Uterus (tissue), 4 donors: ENCODE data around the gene CAPZA2. TPM values are rescaled to one million over a fixed set of nuclear protein-coding genes. Genes with fewer than 3 reads are reported as not detected.

Experiments
- DNase-seq, 2 donors: peaks; one replicate each; pipeline ENCODE4 v3.0.0-alpha.2; 2019 to 2020
- H3K27ac ChIP-seq, 2 donors: fragments of 200-600 bp; sonication (generic); 1 replicate in 1 of 2; 2 replicates in 1 of 2; pipeline ENCODE4 v1.5.1; 2016 to 2018
- H3K27me3 ChIP-seq, 2 donors: fragments of 200-600 bp; sonication (generic); one replicate each; pipeline ENCODE4 v1.5.1; 2018 to 2019; ENCODE audit warnings: control low read depth in 1 of 2
- H3K36me3 ChIP-seq, 2 donors: fragments of 200-600 bp; sonication (generic); one replicate each; pipeline ENCODE4 v1.5.1; 2019; ENCODE audit warnings: control low read depth in 1 of 2
- H3K4me1 ChIP-seq, 2 donors: fragments of 200-600 bp; sonication (generic); one replicate each; pipeline ENCODE4 v1.5.1; 2018 to 2019; ENCODE audit warnings: control low read depth in 1 of 2
- H3K4me3 ChIP-seq, 2 donors: fragments of 200-600 bp; sonication (generic); 1 replicate in 1 of 2; 2 replicates in 1 of 2; pipeline ENCODE4 v1.5.1; 2018 to 2019; ENCODE audit warnings: mild to moderate bottlenecking in 1 of 2
- H3K9me3 ChIP-seq, 2 donors: fragments of 200-600 bp; sonication (generic); one replicate each; pipeline ENCODE4 v1.5.1; 2019; ENCODE audit warnings: control low read depth in 1 of 2
- CTCF ChIP-seq, 4 experiments: fragments of 200-600 bp in 2 of 4; fragments of 450-650 bp in 2 of 4; sonication (generic) in 2 of 4; IDR thresholded peaks; one replicate each; pipeline ENCODE4 v1.5.1; 2016 to 2019; ENCODE audit warnings: antibody characterized with exemption in 4 of 4, mild to moderate bottlenecking in 2 of 4, moderate library complexity in 1 of 4
- POLR2A ChIP-seq, 2 donors: fragments of 450-650 bp; IDR thresholded peaks; one replicate each; pipeline ENCODE4 v1.6.1; 2016; ENCODE audit warnings: antibody characterized with exemption in 2 of 2, mild to moderate bottlenecking in 1 of 2, moderate library complexity in 1 of 2
- intact Hi-C: fragments of 100-400 bp; cut with DNase I; formaldehyde crosslinking; loops from one replicate; pipeline ENCODE4 v1.15.1; 2023; ENCODE audit warnings: low total_unique reads
- total RNA-seq, 4 donors: library from RNA; depleted of rRNA in 3 of 4; stranded (reverse); fragments of >200 nt in 3 of 4; gene quantifications; one replicate each; pipeline versions ENCODE4 v1.1.0 to v1.2.4, GENCODE V29; 2014 to 2023
- donor health status: DM: yes; HTN: yes; CAD: no.

The CAPZA2 gene
- total RNA-seq, 4 donors from 2014 or later = 142 to 467 (median 219) TPM

GRCh38 chr7:116924741-116925140 is 62.4 kb downstream of the CAPZA2 start:
- no peak for TF ChIP-seq POLR2A (IDR thresholded peaks at IDR 0.05)
- TF ChIP-seq CTCF (IDR thresholded peaks at IDR 0.05) = no peak
- intact Hi-C loops = no loop called here
- H3K27me3 ChIP-seq = no peaks in the 10 kb centered on the region

DNA sequence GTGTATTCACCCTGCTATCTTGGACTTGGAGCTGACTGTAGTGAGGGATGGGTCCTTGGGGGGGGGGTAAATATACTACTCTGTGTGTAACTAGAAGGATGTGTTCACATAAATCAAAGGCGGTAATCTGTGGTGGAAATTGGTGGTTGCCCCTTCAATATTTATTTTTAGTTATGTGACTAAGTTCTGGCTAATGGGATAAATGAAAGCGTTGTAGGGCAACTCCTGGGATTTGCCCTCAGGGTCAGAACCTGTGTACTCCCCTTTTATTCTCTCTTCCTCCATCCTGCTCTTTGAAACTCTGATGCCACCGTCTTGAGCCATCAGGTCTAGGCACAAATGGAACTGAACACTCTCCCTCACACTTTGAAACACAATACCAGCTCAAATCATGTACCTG is 66.6 kb downstream of the CAPZA2 start:
- Histone ChIP-seq H3K27me3 (no peaks in the 10 kb centered on the region), H3K4me3 (no peak overlapping the region), H3K4me1 (no peaks in the 10 kb centered on the region), H3K36me3 (no peaks in the 10 kb centered on the region), H3K9me3 (no peaks in the 10 kb centered on the region), H3K27ac (no peak overlapping the region)
- TF ChIP-seq CTCF (IDR thresholded peaks at IDR 0.05) = no peak
- TF ChIP-seq POLR2A (IDR thresholded peaks at IDR 0.05) = no peak
- DNase-seq = no peak
- intact Hi-C loops = no loop called here

More at GRCh38 chr7:116924741-116925140, 62.4 kb downstream of the CAPZA2 start:
- no peak overlapping the region for H3K27ac ChIP-seq
- no peaks in the 10 kb centered on the region for H3K4me1 ChIP-seq
- no peaks in the 10 kb centered on the region for H3K36me3 ChIP-seq
- no peak overlapping the region for H3K4me3 ChIP-seq
- H3K9me3 ChIP-seq = no peaks in the 10 kb centered on the region
- DNase-seq = no peak

DNA sequence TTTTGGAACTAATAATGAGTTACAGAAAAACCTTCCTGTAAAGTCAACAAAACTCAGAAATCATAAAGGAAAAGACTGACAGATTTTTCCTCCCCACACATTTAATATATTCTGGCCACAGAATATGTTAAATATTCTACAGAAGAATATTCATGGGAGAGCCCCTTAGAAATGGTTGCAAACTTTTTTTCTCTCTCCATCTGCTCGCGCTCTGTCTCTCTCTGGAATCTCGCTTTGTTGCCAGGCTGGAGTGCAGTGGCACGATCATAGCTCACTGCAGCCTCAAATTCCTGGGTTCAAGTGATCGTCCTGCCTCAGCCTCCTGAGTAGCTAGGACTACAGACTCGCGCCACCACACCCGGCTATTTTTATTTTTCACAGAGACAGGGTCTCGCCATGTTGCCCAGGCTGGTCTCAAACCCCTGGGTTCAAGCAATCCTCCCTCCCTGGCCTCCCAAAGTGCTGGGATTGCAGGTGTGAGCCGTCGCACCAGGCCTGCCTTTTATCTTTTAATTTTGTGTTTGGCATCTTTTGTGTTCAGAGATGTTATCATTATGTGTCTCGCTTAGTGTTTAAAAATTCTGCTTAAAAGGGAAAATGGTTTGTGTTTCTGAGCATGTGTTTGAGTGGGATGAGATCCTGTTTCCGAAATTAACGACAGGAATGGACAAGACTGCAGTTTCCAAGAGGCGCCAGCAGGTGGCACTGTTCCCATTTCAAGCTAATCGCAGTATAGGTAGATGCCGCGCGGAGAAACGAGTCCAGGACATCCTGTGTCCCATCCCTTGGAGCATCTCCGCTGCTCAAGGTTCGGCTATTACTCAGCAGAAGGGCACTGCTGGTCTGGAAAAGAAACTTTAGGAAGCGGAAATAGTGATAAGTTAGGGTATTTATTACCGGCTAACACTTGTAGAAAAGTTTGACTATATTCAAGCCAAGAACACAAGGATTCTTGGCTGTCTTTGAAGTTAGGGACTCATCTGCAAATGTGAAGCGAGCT is 67.8 kb downstream of the CAPZA2 start:
- H3K27ac ChIP-seq = no peak overlapping the region
- H3K36me3 ChIP-seq = no peaks in the 10 kb centered on the region
- intact Hi-C loops = loop anchor here (5.0 kb wide), 1 partner anchor 197 kb away; no protein-coding TSS in a partner anchor
- no peak overlapping the region for H3K4me3 ChIP-seq
- DNase-seq = peak; percentile 84 to 92
- H3K9me3 ChIP-seq = no peaks in the 10 kb centered on the region
- no peaks in the 10 kb centered on the region for H3K27me3 ChIP-seq
- no peaks in the 10 kb centered on the region for H3K4me1 ChIP-seq
- TF ChIP-seq CTCF (IDR thresholded peaks at IDR 0.05) (peak; percentile 85 to 91 (median 88)), POLR2A (IDR thresholded peaks at IDR 0.05) (no peak)

DNA sequence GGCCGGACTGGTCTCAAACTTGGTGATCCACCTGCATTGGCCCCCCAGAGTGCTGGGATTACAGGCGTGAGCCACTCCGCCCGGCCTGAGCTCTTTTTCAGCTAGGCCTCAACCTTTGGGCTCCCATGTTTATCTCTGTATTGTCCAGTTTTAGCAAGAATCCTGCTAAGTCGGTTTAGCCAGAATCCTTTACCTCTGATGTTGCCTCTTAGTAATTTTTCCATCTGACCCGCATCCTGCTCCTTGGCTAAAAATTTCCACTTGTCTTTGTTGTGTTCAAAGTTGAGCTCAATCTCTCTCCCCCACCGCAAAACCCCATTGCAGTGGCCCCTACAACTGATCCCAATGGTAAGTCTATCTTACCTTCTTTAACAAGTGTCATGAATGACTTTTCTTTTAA is 70.2 kb downstream of the CAPZA2 start:
- Histone ChIP-seq H3K4me1 (no peaks in the 10 kb centered on the region), H3K27ac (no peak overlapping the region), H3K9me3 (no peaks in the 10 kb centered on the region), H3K36me3 (no peaks in the 10 kb centered on the region), H3K4me3 (no peak overlapping the region), H3K27me3 (no peaks in the 10 kb centered on the region)
- intact Hi-C loops = loop anchor here (5.0 kb wide), 1 partner anchor 195 kb away; no protein-coding TSS in a partner anchor
- DNase-seq = no peak
- no peak for TF ChIP-seq CTCF (IDR thresholded peaks at IDR 0.05)

DNA sequence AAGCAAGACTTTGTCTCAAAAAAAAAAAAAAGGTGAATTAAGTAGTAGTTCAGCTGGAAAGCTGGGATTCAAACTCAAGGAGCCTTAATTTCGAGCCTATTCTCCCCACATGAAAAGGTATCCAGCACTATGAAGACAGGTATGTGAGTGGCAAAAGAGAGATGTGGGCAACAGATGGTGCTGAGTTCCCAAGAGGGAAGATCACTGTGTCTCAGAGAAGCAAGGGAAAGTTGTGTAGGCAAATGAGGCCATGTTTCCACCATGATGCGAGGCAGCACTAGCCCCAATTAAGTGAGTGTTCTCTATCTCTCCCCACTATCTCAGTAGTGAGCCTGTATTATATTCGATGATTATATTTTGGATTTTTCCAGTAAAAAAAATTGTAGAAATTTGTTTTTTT is 71.1 kb downstream of the CAPZA2 start:
- TF ChIP-seq POLR2A (IDR thresholded peaks at IDR 0.05) (no peak), CTCF (IDR thresholded peaks at IDR 0.05) (no peak)
- H3K27ac ChIP-seq = no peak overlapping the region
- H3K27me3 ChIP-seq = no peaks in the 10 kb centered on the region
- H3K4me1 ChIP-seq = no peaks in the 10 kb centered on the region
- no peaks in the 10 kb centered on the region for H3K36me3 ChIP-seq
- intact Hi-C loops = loop anchor here (5.0 kb wide), 1 partner anchor 194 kb away; no protein-coding TSS in a partner anchor
- H3K4me3 ChIP-seq = no peak overlapping the region
- no peaks in the 10 kb centered on the region for H3K9me3 ChIP-seq
- DNase-seq = no peak
